Subcutaneous abdominal adipose tissue (tissue), 5 donors: ENCODE data around the gene ARRB1.
A peak's percentile ranks its signal among the peaks of the same experiment; 100 is the strongest.

ENCODE experiments used
- H3K27ac ChIP-seq: one replicate; pipeline ENCODE4 v1.7.0; 2013; ENCODE audit warnings: low read depth, mild to moderate bottlenecking, inconsistent platforms, low read length, moderate library complexity
- H3K27me3 ChIP-seq, 5 donors: one replicate each; pipeline ENCODE4 v1.7.0; 2013; ENCODE audit warnings: low read length in 5 of 5, inconsistent platforms in 1 of 5; ENCODE audit not compliant: control insufficient read depth in 5 of 5, insufficient read depth in 4 of 5
- H3K36me3 ChIP-seq, 5 donors: one replicate each; pipeline ENCODE4 v1.7.0; 2013; ENCODE audit warnings: low read length in 5 of 5; ENCODE audit not compliant: control insufficient read depth in 5 of 5, insufficient read depth in 5 of 5
- H3K4me1 ChIP-seq, 5 donors: one replicate each; pipeline ENCODE4 v1.7.0; 2013; ENCODE audit warnings: low read length in 5 of 5, mild to moderate bottlenecking in 3 of 5, moderate library complexity in 1 of 5; ENCODE audit not compliant: control insufficient read depth in 5 of 5, insufficient read depth in 5 of 5
- H3K4me3 ChIP-seq, 5 donors: one replicate each; pipeline ENCODE4 v1.7.0; 2013; ENCODE audit warnings: low read length in 5 of 5, low read depth in 1 of 5
- H3K9ac ChIP-seq, 5 donors: one replicate each; pipeline ENCODE4 v1.7.0; 2013; ENCODE audit warnings: low read length in 5 of 5, mild to moderate bottlenecking in 4 of 5, moderate library complexity in 3 of 5
- H3K9me3 ChIP-seq, 5 donors: one replicate each; pipeline ENCODE4 v1.7.0; 2013; ENCODE audit warnings: low read length in 5 of 5; ENCODE audit not compliant: control insufficient read depth in 5 of 5
- donor health status: healthy.
- donor health status: healthy.
- donor health status: healthy.
- donor health status: healthy.
- donor health status: healthy.

ARRB1 gene

GRCh38 chr11:75324740-75325139, 26.7 kb downstream of the ARRB1 start:
- H3K27me3 ChIP-seq = no peaks in the 10 kb centered on the region
- peaks cover 0 to 27% (median 15%) of the 10 kb centered on the region in 5 donors for H3K36me3 ChIP-seq
- no peaks in the 10 kb centered on the region for H3K9me3 ChIP-seq
- no peak overlapping the region for H3K4me3 ChIP-seq
- no peak overlapping the region for H3K9ac ChIP-seq
- no peak overlapping the region for H3K27ac ChIP-seq
- H3K4me1 ChIP-seq = peaks cover 2 to 53% (median 46%) of the 10 kb centered on the region in 5 donors

GRCh38 chr11:75324189-75324588, 27.3 kb downstream of the ARRB1 start:
- H3K9me3 ChIP-seq = no peaks in the 10 kb centered on the region

DNA sequence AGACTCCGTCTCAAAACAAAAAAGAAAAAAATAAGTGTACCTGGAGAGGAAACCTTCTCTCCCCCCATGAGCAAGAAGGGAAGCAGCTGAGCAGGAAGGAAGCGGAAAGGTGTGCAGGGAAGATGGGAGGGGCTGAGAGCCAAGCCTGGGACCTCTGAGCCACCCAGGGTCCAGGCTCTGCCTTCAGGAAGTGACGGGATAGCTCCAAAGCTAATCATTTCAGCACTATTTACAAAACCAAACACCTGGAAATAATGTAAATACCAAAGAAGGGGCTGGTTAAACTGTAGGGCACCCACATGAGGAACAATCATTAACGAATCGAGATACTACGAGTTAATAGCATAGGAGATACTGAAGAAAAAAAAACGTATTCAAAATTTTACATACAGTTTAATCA, 27.9 kb downstream of the ARRB1 start:
- H3K27me3 ChIP-seq = no peaks in the 10 kb centered on the region
- H3K9ac ChIP-seq = no peak overlapping the region
- H3K9me3 ChIP-seq = no peaks in the 10 kb centered on the region
- H3K27ac ChIP-seq = no peak overlapping the region
- H3K4me3 ChIP-seq = no peak overlapping the region
- peaks cover 0 to 27% (median 15%) of the 10 kb centered on the region in 5 donors for H3K36me3 ChIP-seq
- H3K4me1 ChIP-seq = peaks cover 2 to 50% (median 44%) of the 10 kb centered on the region in 5 donors

More at GRCh38 chr11:75324189-75324588, 27.3 kb downstream of the ARRB1 start:
- H3K4me3 ChIP-seq = no peak overlapping the region
- H3K27ac ChIP-seq = no peak overlapping the region
- no peaks in the 10 kb centered on the region for H3K27me3 ChIP-seq
- peaks cover 0 to 27% (median 15%) of the 10 kb centered on the region in 5 donors for H3K36me3 ChIP-seq
- H3K9ac ChIP-seq = no peak overlapping the region
- peaks cover 2 to 53% (median 46%) of the 10 kb centered on the region in 5 donors for H3K4me1 ChIP-seq

DNA sequence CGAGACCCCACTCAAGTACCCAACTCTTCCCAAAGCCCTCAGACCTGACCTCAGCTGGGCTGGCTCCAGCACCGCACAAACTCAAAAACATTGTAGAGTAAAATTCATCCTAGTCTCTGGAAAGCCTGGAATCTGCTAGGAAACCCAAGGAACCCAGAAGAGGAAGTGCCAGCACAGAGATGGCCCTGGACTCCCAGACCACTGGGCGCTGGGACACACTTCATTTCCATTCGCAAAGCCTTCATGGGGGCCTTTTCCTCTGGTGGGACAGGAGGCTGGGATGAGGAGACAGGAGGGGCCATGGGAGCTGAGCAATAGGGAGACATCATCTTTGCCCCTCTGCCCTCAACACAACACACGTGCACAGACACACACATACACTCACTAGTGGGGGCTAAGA, 30.8 kb downstream of the ARRB1 start:
- peaks cover 0 to 28% (median 15%) of the 10 kb centered on the region in 5 donors for H3K36me3 ChIP-seq
- no peaks in the 10 kb centered on the region for H3K27me3 ChIP-seq
- no peak overlapping the region for H3K27ac ChIP-seq
- no peak overlapping the region for H3K4me3 ChIP-seq
- no peaks in the 10 kb centered on the region for H3K9me3 ChIP-seq
- peaks cover 0 to 43% (median 40%) of the 10 kb centered on the region in 5 donors for H3K4me1 ChIP-seq
- peak overlapping the region in 1 of 5 donors; percentile 54 for H3K9ac ChIP-seq

DNA sequence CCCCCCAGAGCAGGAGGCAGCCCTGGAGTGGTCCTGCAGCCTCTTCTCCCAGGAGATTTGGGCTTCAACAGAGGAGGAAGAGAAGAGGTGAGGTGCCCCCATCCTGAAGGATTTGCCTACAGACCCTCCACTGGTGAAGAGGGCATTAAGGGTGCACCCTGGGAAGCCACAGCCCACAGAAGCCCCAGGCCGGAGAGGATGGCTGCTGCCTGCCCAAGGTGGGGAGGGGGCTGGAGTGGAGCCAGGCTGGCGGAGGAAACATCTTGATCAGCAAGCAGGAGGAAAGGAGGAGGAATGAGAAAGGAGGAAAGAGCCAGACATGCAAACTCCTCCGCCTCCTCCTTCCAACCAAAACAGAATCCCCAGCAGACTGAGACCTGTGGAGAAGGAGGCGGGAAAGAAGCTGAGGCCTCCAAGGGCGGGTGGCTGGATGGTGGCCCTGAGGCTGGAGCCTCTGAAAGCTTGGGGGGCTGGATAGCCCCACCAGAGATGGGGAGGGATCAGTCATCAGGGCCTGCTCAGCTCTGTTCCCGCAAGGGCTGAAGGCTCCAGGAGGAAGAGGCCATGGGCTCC, 31.3 kb downstream of the ARRB1 start:
- Histone ChIP-seq H3K4me3 (no peak overlapping the region), H3K4me1 (peaks cover 0 to 46% (median 41%) of the 10 kb centered on the region in 5 donors), H3K9me3 (no peaks in the 10 kb centered on the region), H3K9ac (peak overlapping the region in 2 of 5 donors; percentile 22 to 54), H3K27me3 (no peaks in the 10 kb centered on the region), H3K36me3 (peaks cover 0 to 26% (median 15%) of the 10 kb centered on the region in 5 donors), H3K27ac (no peak overlapping the region)

DNA sequence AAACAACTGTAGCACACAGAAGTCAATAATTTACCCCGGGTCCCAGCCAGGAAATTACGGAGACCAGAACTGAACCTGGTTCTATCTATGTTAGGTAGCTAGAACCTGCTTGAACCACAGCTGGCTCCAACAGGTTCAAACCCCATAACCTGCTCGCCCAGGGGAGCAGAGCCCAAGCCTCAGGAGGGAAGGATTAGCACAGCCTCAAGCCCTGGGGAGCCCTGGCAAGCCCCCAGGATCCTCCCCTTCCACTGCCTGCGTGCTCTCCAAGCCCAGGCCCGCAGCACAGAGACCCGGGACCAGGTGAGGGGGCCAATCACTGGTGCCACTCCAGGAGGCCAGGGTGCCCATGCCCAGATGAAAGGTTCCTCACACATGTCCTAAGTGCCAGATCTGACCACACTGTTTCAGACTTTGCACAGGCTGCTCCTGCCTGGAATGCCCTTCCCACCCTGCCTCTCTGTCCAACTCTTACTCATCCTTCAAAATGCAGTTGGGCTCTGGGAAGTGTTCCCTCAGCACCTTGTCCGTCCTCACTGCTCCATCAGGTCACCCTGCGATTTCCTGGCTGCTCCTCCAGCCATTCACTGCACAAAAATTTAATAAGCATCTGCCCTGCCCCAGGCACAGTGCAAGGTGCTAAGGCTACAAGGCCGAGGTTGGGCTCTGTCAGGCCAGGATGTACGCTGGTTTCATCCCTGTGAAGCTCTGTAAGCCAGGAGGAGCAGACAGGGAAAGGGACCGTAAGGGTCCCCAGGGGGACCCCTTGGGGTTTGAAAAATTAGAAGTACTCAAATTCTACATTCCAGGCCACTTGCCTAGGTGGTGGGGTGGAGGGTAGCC, 32.2 kb downstream of the ARRB1 start:
- no peaks in the 10 kb centered on the region for H3K9me3 ChIP-seq
- no peak overlapping the region for H3K4me3 ChIP-seq
- H3K9ac ChIP-seq = peak overlapping the region in 3 of 5 donors; percentile 21 to 49 (median 22)
- peaks cover under 1 to 55% (median 49%) of the 10 kb centered on the region in 5 donors for H3K4me1 ChIP-seq
- H3K36me3 ChIP-seq = peaks cover 0 to 21% (median 12%) of the 10 kb centered on the region in 5 donors
- no peaks in the 10 kb centered on the region for H3K27me3 ChIP-seq
- no peak overlapping the region for H3K27ac ChIP-seq

GRCh38 chr11:75317446-75318122, 33.9 kb downstream of the ARRB1 start:
- Histone ChIP-seq H3K4me1 (peaks cover 6 to 64% (median 54%) of the 10 kb centered on the region in 5 donors), H3K9me3 (no peaks in the 10 kb centered on the region), H3K36me3 (peaks cover 0 to 13% (median 3%) of the 10 kb centered on the region in 5 donors), H3K27ac (no peak overlapping the region), H3K9ac (no peak overlapping the region), H3K27me3 (no peaks in the 10 kb centered on the region), H3K4me3 (no peak overlapping the region)

- H3K9ac ChIP-seq = no peak overlapping the region
- H3K4me1 ChIP-seq = peaks cover 14 to 78% (median 70%) of the 10 kb centered on the region in 5 donors
- no peaks in the 10 kb centered on the region for H3K27me3 ChIP-seq
- peaks cover 0 to 10% (median 0%) of the 10 kb centered on the region in 5 donors for H3K36me3 ChIP-seq
- no peaks in the 10 kb centered on the region for H3K9me3 ChIP-seq
- peak overlapping the region; percentile 96 for H3K27ac ChIP-seq
- no peak overlapping the region for H3K4me3 ChIP-seq
These were observed 36.0 kb downstream of the ARRB1 start for GRCh38 chr11:75315439-75315805.

- Histone ChIP-seq H3K27ac (peak overlapping the region; percentile 96), H3K4me3 (no peak overlapping the region), H3K4me1 (peaks cover 17 to 78% (median 70%) of the 10 kb centered on the region in 5 donors), H3K36me3 (peaks cover 0 to 11% (median 3%) of the 10 kb centered on the region in 5 donors), H3K9me3 (no peaks in the 10 kb centered on the region), H3K9ac (no peak overlapping the region), H3K27me3 (no peaks in the 10 kb centered on the region)
These were observed 36.6 kb downstream of the ARRB1 start for GRCh38 chr11:75314771-75315438.
